ENCODE measurements around the gene AP1S1.

AP1S1 gene

GRCh38 chr7:101151908-101152651, 2.2 kb upstream of the AP1S1 start:
- DNase-seq (ENCODE audit: low read depth): no peak
- TF ChIP-seq CTCF (conservative IDR thresholded peaks at IDR 0.05; ENCODE audit: low read depth, low read length): no peak
- no peak overlapping the region for H3K4me3 ChIP-seq (ENCODE audit: low read length)

GRCh38 chr7:101154693-101155102, 422 bp downstream of the AP1S1 start:
- TF ChIP-seq CTCF (conservative IDR thresholded peaks at IDR 0.05; ENCODE audit: low read depth, low read length): no peak
- DNase-seq (ENCODE audit: low read depth): no peak
- H3K4me3 ChIP-seq (ENCODE audit: low read length): peak overlapping the region; percentile 80

- H3K4me3 ChIP-seq (ENCODE audit: low read length): peak overlapping the region; percentile 80
- no peak for DNase-seq (ENCODE audit: low read depth)
- no peak for TF ChIP-seq CTCF (conservative IDR thresholded peaks at IDR 0.05; ENCODE audit: low read depth, low read length)
Measured at GRCh38 chr7:101155303-101155702, 1.0 kb downstream of the AP1S1 start.

- no peak overlapping the region for H3K4me3 ChIP-seq (ENCODE audit: low read length)
- TF ChIP-seq CTCF (conservative IDR thresholded peaks at IDR 0.05; ENCODE audit: low read depth, low read length): peak; percentile 29
- no peak for DNase-seq (ENCODE audit: low read depth)
Measured at GRCh38 chr7:101156277-101156676, 2.0 kb downstream of the AP1S1 start.

- no peak for DNase-seq (ENCODE audit: low read depth)
- H3K4me3 ChIP-seq (ENCODE audit: low read length): no peak overlapping the region
- no peak for TF ChIP-seq CTCF (conservative IDR thresholded peaks at IDR 0.05; ENCODE audit: low read depth, low read length)
Measured at GRCh38 chr7:101156866-101157589, 2.8 kb downstream of the AP1S1 start.

GRCh38 chr7:101159696-101160674, 5.7 kb downstream of the AP1S1 start:
- H3K4me3 ChIP-seq (ENCODE audit: low read length): no peak overlapping the region
- no peak for TF ChIP-seq CTCF (conservative IDR thresholded peaks at IDR 0.05; ENCODE audit: low read depth, low read length)
- DNase-seq (ENCODE audit: low read depth): no peak

Data from retinal pigment epithelial cell (primary cell).